Measurements from ENCODE around the gene IKZF1.

DNA sequence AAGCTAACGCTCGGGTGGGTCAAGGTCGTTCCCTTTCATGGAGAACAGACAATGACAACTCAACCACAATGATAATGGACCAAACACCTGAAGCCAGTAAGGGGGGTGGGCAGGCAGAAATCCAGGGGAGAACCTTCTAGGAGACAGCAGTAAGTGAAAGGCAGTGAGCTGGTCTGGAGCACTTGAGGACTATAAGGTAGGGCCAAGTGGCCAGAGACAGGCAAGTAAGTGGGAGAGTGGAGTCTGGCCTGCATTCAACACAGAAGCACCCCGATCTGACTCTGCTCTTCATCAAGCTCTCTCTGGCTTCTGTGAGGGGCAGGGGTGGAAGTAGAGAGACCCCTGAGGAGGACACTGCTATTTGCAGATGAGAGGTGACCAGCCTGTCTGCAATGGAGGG lies 7.7 kb upstream of the IKZF1 start:
- TF ChIP-seq POLR2A (IDR thresholded peaks at IDR 0.05), result no peak
- TF ChIP-seq, protein P1, sequence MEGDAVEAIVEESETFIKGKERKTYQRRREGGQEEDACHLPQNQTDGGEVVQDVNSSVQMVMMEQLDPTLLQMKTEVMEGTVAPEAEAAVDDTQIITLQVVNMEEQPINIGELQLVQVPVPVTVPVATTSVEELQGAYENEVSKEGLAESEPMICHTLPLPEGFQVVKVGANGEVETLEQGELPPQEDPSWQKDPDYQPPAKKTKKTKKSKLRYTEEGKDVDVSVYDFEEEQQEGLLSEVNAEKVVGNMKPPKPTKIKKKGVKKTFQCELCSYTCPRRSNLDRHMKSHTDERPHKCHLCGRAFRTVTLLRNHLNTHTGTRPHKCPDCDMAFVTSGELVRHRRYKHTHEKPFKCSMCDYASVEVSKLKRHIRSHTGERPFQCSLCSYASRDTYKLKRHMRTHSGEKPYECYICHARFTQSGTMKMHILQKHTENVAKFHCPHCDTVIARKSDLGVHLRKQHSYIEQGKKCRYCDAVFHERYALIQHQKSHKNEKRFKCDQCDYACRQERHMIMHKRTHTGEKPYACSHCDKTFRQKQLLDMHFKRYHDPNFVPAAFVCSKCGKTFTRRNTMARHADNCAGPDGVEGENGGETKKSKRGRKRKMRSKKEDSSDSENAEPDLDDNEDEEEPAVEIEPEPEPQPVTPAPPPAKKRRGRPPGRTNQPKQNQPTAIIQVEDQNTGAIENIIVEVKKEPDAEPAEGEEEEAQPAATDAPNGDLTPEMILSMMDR (IDR thresholded peaks at IDR 0.05 in 4 of 5, conservative IDR thresholded peaks at IDR 0.05 in 1 of 5), result no peak
